GM12878 (cell line): ENCODE data around the gene PRM1. TPM values are rescaled to one million over a fixed set of nuclear protein-coding genes. Genes with fewer than 3 reads are reported as not detected.

Experiments used
- ATAC-seq: fragments of 200-7000 bp; cut with Tn5 transposase; 3 replicates; pipeline ENCODE4 v1.9.1; 2020; ENCODE audit warnings: mild to moderate bottlenecking, moderate library complexity
- BruUV-seq: library from RNA; stranded (reverse); fragments of 400-500 nt; replicated peaks from 2 replicates; lab custom pipeline; 2021; lab: Mats Ljungman, UMichigan
- CTCF ChIA-PET: fragments of 300-600 bp; sonication (Branson Sonifier 250); formaldehyde crosslinking; extraction: SDS; loops from one replicate; lab custom pipeline; 2021; ENCODE audit warnings: inconsistent platforms; lab: Yijun Ruan, JAX
- POLR2A ChIA-PET: fragments of 350-600 bp; formaldehyde crosslinking; extraction: SDS; loops from one replicate; lab custom pipeline; 2021; ENCODE audit warnings: inconsistent platforms; lab: Charles Lee
- RAD21 ChIA-PET: fragments of 300-600 bp; sonication (Branson Sonifier 250); formaldehyde crosslinking; loops from one replicate; lab custom pipeline; 2023; ENCODE audit warnings: antibody characterized with exemption; ENCODE audit not compliant: unreplicated experiment; lab: Charles Lee
- SMC1A ChIA-PET: fragments of 300-600 bp; sonication (Branson Sonifier 250); formaldehyde crosslinking; loops from one replicate; lab custom pipeline; 2023; ENCODE audit not compliant: unreplicated experiment, uncharacterized antibody; lab: Charles Lee
- DNase-seq: peaks from one replicate; pipeline ENCODE4 v3.0.0-alpha.2; 2011; ENCODE audit warnings: low read depth, low spot score
- FAIRE-seq: peaks from 3 replicates; lab custom pipeline; 2011; peaks lifted over from hg19 to GRCh38; lab: Jason Lieb, UNC
- H2AFZ ChIP-seq: 2 replicates; pipeline ENCODE4 v1.6.0; 2011; ENCODE audit warnings: low read depth, low read length, control low read depth; ENCODE audit not compliant: control insufficient read depth
- H3K27ac ChIP-seq: 2 replicates; pipeline ENCODE4 v1.5.1; 2011; ENCODE audit warnings: control low read depth; ENCODE audit not compliant: control insufficient read depth, insufficient read depth
- H3K27me3 ChIP-seq, 2 experiments: replicated peaks in 1 of 2; 2 replicates each; pipeline versions ENCODE4 v1.6.0 to v1.6.1; 2011; ENCODE audit warnings: low read length in 1 of 2; ENCODE audit not compliant: control insufficient read depth in 2 of 2, insufficient read depth in 2 of 2
- H3K36me3 ChIP-seq, 2 experiments: 2 replicates each; pipeline ENCODE4 v1.5.1; 2011; ENCODE audit warnings: low read length in 1 of 2; ENCODE audit not compliant: control insufficient read depth in 2 of 2, insufficient read depth in 2 of 2
- H3K4me1 ChIP-seq: 2 replicates; pipeline ENCODE4 v1.6.1; 2011; ENCODE audit warnings: mild to moderate bottlenecking, low read length, moderate library complexity, mixed read lengths; ENCODE audit not compliant: control insufficient read depth, insufficient read depth
- H3K4me2 ChIP-seq: 2 replicates; pipeline ENCODE4 v1.6.0; 2011; ENCODE audit warnings: control low read depth; ENCODE audit not compliant: control insufficient read depth, insufficient read depth
- H3K4me3 ChIP-seq: fragments of 200-600 bp; sonication (generic); 2 replicates; pipeline ENCODE4 v1.5.1; 2016
- H3K79me2 ChIP-seq: 2 replicates; pipeline ENCODE4 v1.6.0; 2011; ENCODE audit warnings: low read length; ENCODE audit not compliant: control insufficient read depth, insufficient read depth
- H3K9ac ChIP-seq: 2 replicates; pipeline ENCODE4 v1.8.0; 2011; ENCODE audit warnings: low read length, control low read depth, mixed read lengths; ENCODE audit not compliant: control insufficient read depth, insufficient read depth
- H3K9me3 ChIP-seq: replicated peaks from 3 replicates; pipeline ENCODE4 v1.5.1; 2011; ENCODE audit warnings: mild to moderate bottlenecking, low read length; ENCODE audit not compliant: control insufficient read depth, insufficient read depth
- H4K20me1 ChIP-seq: 2 replicates; pipeline ENCODE4 v1.6.0; 2011; ENCODE audit not compliant: control insufficient read depth, insufficient read depth
- CHD4 ChIP-seq: fragments of 200-600 bp; sonication (generic); IDR thresholded peaks from 2 replicates; pipeline ENCODE4 v1.6.1; 2016; ENCODE audit warnings: mild to moderate bottlenecking
- E4F1 ChIP-seq: fragments of 450-650 bp; IDR thresholded peaks from 2 replicates; pipeline ENCODE4 v1.6.1; 2018; ENCODE audit warnings: borderline replicate concordance, mild to moderate bottlenecking; ENCODE audit not compliant: partially characterized antibody
- EGR1 ChIP-seq, 2 experiments: IDR thresholded peaks; 1 replicate in 1 of 2; 2 replicates in 1 of 2; pipeline ENCODE4 v1.6.1; 2011 to 2012; ENCODE audit warnings: low read depth in 2 of 2, low read length in 2 of 2, borderline replicate concordance in 1 of 2, mild to moderate bottlenecking in 1 of 2, moderate library complexity in 1 of 2
- ETV6 ChIP-seq, 2 experiments: fragments of 450-650 bp in 1 of 2; IDR thresholded peaks in 1 of 2; conservative IDR thresholded peaks in 1 of 2; 2 replicates each; pipeline ENCODE4 v1.6.1; 2014; ENCODE audit warnings: antibody characterized with exemption in 1 of 2, borderline replicate concordance in 1 of 2, low read depth in 1 of 2, mild to moderate bottlenecking in 1 of 2, moderate library complexity in 1 of 2
- IRF3 ChIP-seq: fragments of 450-650 bp; IDR thresholded peaks from 2 replicates; pipeline ENCODE4 v1.6.1; 2014; ENCODE audit warnings: mild to moderate bottlenecking
- POLR2AphosphoS5 ChIP-seq: IDR thresholded peaks from 2 replicates; pipeline ENCODE4 v1.6.1; 2011; ENCODE audit warnings: mild to moderate bottlenecking, low read length, inconsistent platforms
- SMARCA5 ChIP-seq: fragments of 450-650 bp; IDR thresholded peaks from 2 replicates; pipeline ENCODE4 v1.6.1; 2017; ENCODE audit warnings: mild to moderate bottlenecking
- ZNF217 ChIP-seq: fragments of 450-650 bp; IDR thresholded peaks from 2 replicates; pipeline ENCODE4 v1.6.1; 2017; ENCODE audit warnings: antibody characterized with exemption, mild to moderate bottlenecking
- WGBS: methylation state at CpG from one replicate; pipeline ENCODE4 v1.1.6; 2016; ENCODE audit warnings: low lambda C conversion rate; ENCODE audit not compliant: insufficient replicate concordance, insufficient coverage; ENCODE audit errors: missing lambda C conversion rate; 5-methylcytosine and 5-hydroxymethylcytosine counted together
- in situ Hi-C: fragments of 300-500 bp; cut with MboI; formaldehyde crosslinking; loops from 9 replicates; pipeline ENCODE4 v1.14.3; 2018; ENCODE audit warnings: mixed read lengths
- intact Hi-C: fragments of 100-400 bp; cut with micrococcal nuclease; formaldehyde crosslinking; loops from one replicate; pipeline ENCODE4 v1.14.2; 2022; ENCODE audit not compliant: unreplicated experiment
- polyA plus RNA-seq, 11 experiments: library from polyadenylated mRNA; depleted of rRNA in 4 of 11; unstranded in 6 of 11; stranded (reverse) in 5 of 11; fragments of >200 nt; fragmentation: Nextera tagmentation in 4 of 11; fragmentation: Illumina TruSeq in 1 of 11; extraction: Ambion mirVana in 4 of 11; extraction: Trizol in 1 of 11; gene quantifications; 1 replicate in 1 of 11; 2 replicates in 10 of 11; pipeline versions ENCODE4 v1.2.1 to v1.2.3, GENCODE V29; 2011 to 2016; ENCODE audit warnings: inconsistent platforms in 2 of 11, missing spikeins in 2 of 11, low read depth in 1 of 11
- total RNA-seq, 4 experiments: library from RNA; depleted of rRNA in 3 of 4; stranded (reverse); fragments of >200 nt in 3 of 4; fragmentation: Illumina TruSeq in 1 of 4; extraction: Trizol in 1 of 4; gene quantifications; 2 replicates each; pipeline versions ENCODE4 v1.2.1 to v1.2.3, GENCODE V29; 2013 to 2021
- TF ChIP-seq, protein P1 (sequence below): fragments of 450-650 bp; IDR thresholded peaks from 2 replicates; pipeline ENCODE4 v1.6.1; 2017; ENCODE audit warnings: antibody characterized with exemption, mild to moderate bottlenecking, moderate library complexity
- TF ChIP-seq, protein P2 (sequence below): IDR thresholded peaks from 2 replicates; pipeline ENCODE4 v1.6.1; 2011; ENCODE audit warnings: low read depth, low read length, improper control_type of control experiment, borderline replicate concordance

PRM1 gene
- total and polyA plus RNA-seq, 10 of the 15 experiments (the other 5 are each of a cell fraction or from before 2014, with no cell fraction given) = 0.20 TPM; not detected in 9

- TF ChIP-seq E4F1 = no peak
- TF ChIP-seq EGR1 (IDR thresholded peaks at IDR 0.05; ENCODE audit: borderline replicate concordance in 1 of 2, low read depth in 2 of 2, low read length in 2 of 2) = no peak
These were observed 15.8 kb upstream of the PRM1 start (continued) for GRCh38 chr16:11296706-11297491.

GRCh38 chr16:11296351-11296705, 15.2 kb upstream of the PRM1 start:
- no peak overlapping the region for H3K4me2 ChIP-seq
- H3K4me3 ChIP-seq = no peak overlapping the region
- RAD21 ChIA-PET = interaction anchor here (1.5 to 6.8 kb wide), 11 partner anchors 11 to 332 kb away, joined by 4 to 206 read pairs (median 26); partner anchors contain the start of genes PRM2 and SOCS1
- DNase-seq (no peak), FAIRE-seq (no peak), ATAC-seq (no peak)
- H3K36me3 ChIP-seq = no peaks in the 10 kb centered on the region
- BruUV-seq = no TSS peak
- SMC1A ChIA-PET = interaction anchor here (0.9 to 8.4 kb wide), 15 partner anchors 11 to 331 kb away, joined by 3 to 194 read pairs (median 23); partner anchors contain the start of gene SOCS1
- H3K79me2 ChIP-seq = no peaks in the 10 kb centered on the region; the same call in 1 of the 2 replicates
- no peak overlapping the region for H3K9ac ChIP-seq
- no peaks in the 10 kb centered on the region for H3K9me3 ChIP-seq
- H4K20me1 ChIP-seq = no peaks in the 10 kb centered on the region
- POLR2A ChIA-PET = interaction anchor here (0.5 to 6.0 kb wide), 7 partner anchors 10 to 70 kb away, joined by 4 to 85 read pairs (median 6); partner anchors contain the start of gene SOCS1
- H3K27me3 ChIP-seq = no peaks in the 10 kb centered on the region
- peaks cover 48% of the 10 kb centered on the region for H3K4me1 ChIP-seq
- no peak overlapping the region for H3K27ac ChIP-seq
- no peak overlapping the region for H2AFZ ChIP-seq
- intact Hi-C loops (loop anchor here (5.0 kb wide), 2 partner anchors 94 to 219 kb away; no protein-coding TSS in a partner anchor), in situ Hi-C loops (no loop called here)
- CTCF ChIA-PET = interaction anchor here (1.0 to 7.4 kb wide), 7 partner anchors 10 to 77 kb away, joined by 3 to 104 read pairs (median 15); partner anchors contain the start of gene SOCS1
- 86% methylated on average over 3 of the region's 3 CpGs for WGBS
- TF ChIP-seq SMARCA5 (peak; percentile 58; the same call in 1 of the 2 replicates), ZNF217 (peak; percentile 71), CHD4 (no peak), ETV6 (conservative IDR thresholded peaks at IDR 0.05 in 1 of 2, IDR thresholded peaks at IDR 0.05 in 1 of 2; ENCODE audit: borderline replicate concordance in 1 of 2, low read depth in 1 of 2) (no peak), IRF3 (no peak), POLR2AphosphoS5 (no peak)
- TF ChIP-seq, protein P1, sequence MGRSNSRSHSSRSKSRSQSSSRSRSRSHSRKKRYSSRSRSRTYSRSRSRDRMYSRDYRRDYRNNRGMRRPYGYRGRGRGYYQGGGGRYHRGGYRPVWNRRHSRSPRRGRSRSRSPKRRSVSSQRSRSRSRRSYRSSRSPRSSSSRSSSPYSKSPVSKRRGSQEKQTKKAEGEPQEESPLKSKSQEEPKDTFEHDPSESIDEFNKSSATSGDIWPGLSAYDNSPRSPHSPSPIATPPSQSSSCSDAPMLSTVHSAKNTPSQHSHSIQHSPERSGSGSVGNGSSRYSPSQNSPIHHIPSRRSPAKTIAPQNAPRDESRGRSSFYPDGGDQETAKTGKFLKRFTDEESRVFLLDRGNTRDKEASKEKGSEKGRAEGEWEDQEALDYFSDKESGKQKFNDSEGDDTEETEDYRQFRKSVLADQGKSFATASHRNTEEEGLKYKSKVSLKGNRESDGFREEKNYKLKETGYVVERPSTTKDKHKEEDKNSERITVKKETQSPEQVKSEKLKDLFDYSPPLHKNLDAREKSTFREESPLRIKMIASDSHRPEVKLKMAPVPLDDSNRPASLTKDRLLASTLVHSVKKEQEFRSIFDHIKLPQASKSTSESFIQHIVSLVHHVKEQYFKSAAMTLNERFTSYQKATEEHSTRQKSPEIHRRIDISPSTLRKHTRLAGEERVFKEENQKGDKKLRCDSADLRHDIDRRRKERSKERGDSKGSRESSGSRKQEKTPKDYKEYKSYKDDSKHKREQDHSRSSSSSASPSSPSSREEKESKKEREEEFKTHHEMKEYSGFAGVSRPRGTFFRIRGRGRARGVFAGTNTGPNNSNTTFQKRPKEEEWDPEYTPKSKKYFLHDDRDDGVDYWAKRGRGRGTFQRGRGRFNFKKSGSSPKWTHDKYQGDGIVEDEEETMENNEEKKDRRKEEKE = no peak
- TF ChIP-seq, protein P2, sequence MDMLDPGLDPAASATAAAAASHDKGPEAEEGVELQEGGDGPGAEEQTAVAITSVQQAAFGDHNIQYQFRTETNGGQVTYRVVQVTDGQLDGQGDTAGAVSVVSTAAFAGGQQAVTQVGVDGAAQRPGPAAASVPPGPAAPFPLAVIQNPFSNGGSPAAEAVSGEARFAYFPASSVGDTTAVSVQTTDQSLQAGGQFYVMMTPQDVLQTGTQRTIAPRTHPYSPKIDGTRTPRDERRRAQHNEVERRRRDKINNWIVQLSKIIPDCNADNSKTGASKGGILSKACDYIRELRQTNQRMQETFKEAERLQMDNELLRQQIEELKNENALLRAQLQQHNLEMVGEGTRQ = no peak
